Glutamatergic neuron (in vitro differentiated cells): ENCODE results near the gene ZNF827. TPM values are rescaled to one million over a fixed set of nuclear protein-coding genes. Genes with fewer than 3 reads are reported as not detected.
"Not testable (repeated sequence)": the region's sequence is repeated elsewhere in the genome, so short reads cannot be mapped to it uniquely, and the experiment has no call there.

Source experiments
- DNase-seq: peaks from one replicate; pipeline ENCODE4 v3.0.0; 2022
- H3K27ac Mint-ChIP-seq: one replicate; pipeline ENCODE4 v1.8.0; 2020; ENCODE audit warnings: mild to moderate bottlenecking, mixed read lengths, inconsistent platforms; ENCODE audit not compliant: unreplicated experiment
- H3K27me3 Mint-ChIP-seq: one replicate; pipeline ENCODE4 v1.8.0; 2020; ENCODE audit warnings: mild to moderate bottlenecking, moderate library complexity, mixed read lengths, inconsistent platforms; ENCODE audit not compliant: unreplicated experiment
- H3K36me3 Mint-ChIP-seq: one replicate; pipeline ENCODE4 v1.8.0; 2020; ENCODE audit warnings: mild to moderate bottlenecking, mixed read lengths, inconsistent platforms; ENCODE audit not compliant: unreplicated experiment
- H3K4me1 Mint-ChIP-seq: one replicate; pipeline ENCODE4 v1.8.0; 2020; ENCODE audit warnings: mild to moderate bottlenecking, low read depth, mixed read lengths, inconsistent platforms; ENCODE audit not compliant: unreplicated experiment
- H3K4me3 Mint-ChIP-seq: one replicate; pipeline ENCODE4 v1.8.0; 2020; ENCODE audit warnings: mild to moderate bottlenecking, mixed read lengths, inconsistent platforms; ENCODE audit not compliant: unreplicated experiment
- H3K9me3 Mint-ChIP-seq: one replicate; pipeline ENCODE4 v1.8.0; 2020; ENCODE audit warnings: mild to moderate bottlenecking, moderate library complexity, mixed read lengths, inconsistent platforms; ENCODE audit not compliant: unreplicated experiment
- CTCF ChIP-seq: fragments of 200-600 bp; sonication (generic); IDR thresholded peaks from one replicate; pipeline ENCODE4 v1.5.0; 2021; ENCODE audit not compliant: partially characterized antibody, unreplicated experiment
- total RNA-seq: library from RNA; stranded (reverse); fragmentation: NEBNext Ultra II Directional; extraction: Animal tissue kit (Norgen Biotek cat#: 25700); gene quantifications from one replicate; pipeline ENCODE4 v1.2.1, GENCODE V29; 2021; ENCODE audit not compliant: unreplicated experiment

The ZNF827 gene
- total RNA-seq, 1 donor from 2014 or later = 227 TPM

GRCh38 chr4:145843148-145843547 lies 95.5 kb downstream of the ZNF827 start:
- H3K27ac Mint-ChIP-seq = no peak overlapping the region
- peaks cover 4% of the 10 kb centered on the region for H3K9me3 Mint-ChIP-seq
- peaks cover 19% of the 10 kb centered on the region for H3K4me1 Mint-ChIP-seq
- peaks cover 8% of the 10 kb centered on the region for H3K36me3 Mint-ChIP-seq
- peaks cover 5% of the 10 kb centered on the region for H3K27me3 Mint-ChIP-seq
- H3K4me3 Mint-ChIP-seq = no peak overlapping the region
- no peak for DNase-seq
- TF ChIP-seq CTCF = no peak

- Mint-ChIP-seq H3K4me1 (peaks cover 19% of the 10 kb centered on the region), H3K27ac (no peak overlapping the region), H3K36me3 (peaks cover 8% of the 10 kb centered on the region), H3K9me3 (peaks cover 5% of the 10 kb centered on the region), H3K27me3 (peaks cover 8% of the 10 kb centered on the region), H3K4me3 (no peak overlapping the region)
- TF ChIP-seq CTCF = no peak
- no peak for DNase-seq
Observed at GRCh38 chr4:145842224-145842887, 96.3 kb downstream of the ZNF827 start.

- Mint-ChIP-seq H3K9me3 (peaks cover 5% of the 10 kb centered on the region), H3K27me3 (peaks cover 8% of the 10 kb centered on the region), H3K4me1 (peaks cover 19% of the 10 kb centered on the region), H3K27ac (no peak overlapping the region), H3K4me3 (no peak overlapping the region), H3K36me3 (peaks cover 8% of the 10 kb centered on the region)
- DNase-seq = no peak
- TF ChIP-seq CTCF = no peak
Observed at GRCh38 chr4:145840801-145841200, 97.8 kb downstream of the ZNF827 start.

- H3K4me3 Mint-ChIP-seq = no peak overlapping the region
- H3K27ac Mint-ChIP-seq = no peak overlapping the region
- H3K36me3 Mint-ChIP-seq = peaks cover 6% of the 10 kb centered on the region
- TF ChIP-seq CTCF = peak; percentile 44
- H3K9me3 Mint-ChIP-seq = peaks cover 5% of the 10 kb centered on the region
- DNase-seq = no peak
- H3K27me3 Mint-ChIP-seq = peaks cover 8% of the 10 kb centered on the region
- H3K4me1 Mint-ChIP-seq = peaks cover 17% of the 10 kb centered on the region
Observed at GRCh38 chr4:145840162-145840768, 98.4 kb downstream of the ZNF827 start.

GRCh38 chr4:145839151-145839550 lies 99.5 kb downstream of the ZNF827 start:
- TF ChIP-seq CTCF = no peak
- H3K9me3 Mint-ChIP-seq = peaks cover 5% of the 10 kb centered on the region
- DNase-seq = no peak
- peaks cover 7% of the 10 kb centered on the region for H3K27me3 Mint-ChIP-seq
- peaks cover 16% of the 10 kb centered on the region for H3K4me1 Mint-ChIP-seq
- H3K4me3 Mint-ChIP-seq = no peak overlapping the region
- no peaks in the 10 kb centered on the region for H3K36me3 Mint-ChIP-seq
- H3K27ac Mint-ChIP-seq = peak overlapping the region; percentile 19

- H3K27me3 Mint-ChIP-seq, H3K4me3 Mint-ChIP-seq, H3K36me3 Mint-ChIP-seq, H3K9me3 Mint-ChIP-seq, DNase-seq, H3K4me1 Mint-ChIP-seq, H3K27ac Mint-ChIP-seq: not testable (repeated sequence)
Observed at GRCh38 chr4:145832384-145832783, 106.2 kb downstream of the ZNF827 start.
